ENCODE data around the gene ZNF236. TPM values are rescaled to one million over a fixed set of nuclear protein-coding genes. Genes with fewer than 3 reads are reported as not detected.

ZNF236 gene
- total RNA-seq, 1 donor: 11.6 TPM

DNA sequence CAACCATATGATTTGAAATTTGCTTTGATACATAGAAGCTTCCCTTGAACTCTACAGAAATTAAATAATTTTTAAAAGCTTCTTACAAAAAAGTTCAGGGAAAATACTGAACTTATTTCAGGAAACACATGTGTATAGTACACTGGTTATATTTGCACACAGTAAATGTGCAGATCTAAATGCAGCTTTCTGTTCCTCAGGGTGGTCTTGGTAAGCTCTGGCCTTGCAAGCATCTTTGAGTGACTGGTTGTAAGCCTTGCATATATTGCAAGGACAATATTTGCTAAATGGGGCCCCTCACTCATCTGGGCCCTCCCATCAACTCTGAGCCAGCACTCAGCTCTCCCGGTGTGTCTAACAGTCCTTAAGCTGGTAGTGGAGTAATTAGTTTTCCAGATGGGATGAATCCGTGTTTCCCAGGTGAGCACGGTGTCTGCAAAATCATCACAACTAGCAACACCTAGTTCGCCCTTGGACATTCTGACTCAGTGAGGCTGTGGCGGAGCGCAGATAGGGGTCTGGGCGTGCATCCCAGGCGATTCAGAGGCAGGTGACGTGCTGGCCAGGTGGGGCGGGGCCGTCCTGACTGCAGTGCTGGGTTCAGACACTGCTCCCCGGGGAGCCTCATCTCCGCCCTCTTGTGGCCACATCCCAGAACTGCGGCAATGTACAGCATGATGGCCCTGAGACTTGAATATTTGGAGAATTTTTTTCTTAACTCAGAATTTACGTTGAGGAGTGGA lies 160.7 kb downstream of the ZNF236 start:
- Histone ChIP-seq H3K4me1 (ENCODE audit: insufficient read depth, low read length) (peaks cover 3% of the 10 kb centered on the region), H3K4me2 (ENCODE audit: insufficient read depth, low read length) (peak overlapping the region; percentile 76), H2AFZ (ENCODE audit: low read length) (no peak overlapping the region)

GRCh38 chr18:76983613-76984051 lies 161.3 kb downstream of the ZNF236 start:
- no peaks in the 10 kb centered on the region for H3K79me2 ChIP-seq (ENCODE audit: insufficient read depth, low read length)
- H3K27ac ChIP-seq (ENCODE audit: low read depth, low read length): no peak overlapping the region
- H4K20me1 ChIP-seq (ENCODE audit: insufficient read depth, low read length): no peaks in the 10 kb centered on the region
- H3K27me3 ChIP-seq (ENCODE audit: insufficient read depth, low read length): peaks cover 29% of the 10 kb centered on the region
- no peaks in the 10 kb centered on the region for H3K9me3 ChIP-seq (ENCODE audit: low read depth, low read length)
- peaks cover 3% of the 10 kb centered on the region for H3K4me1 ChIP-seq (ENCODE audit: insufficient read depth, low read length)
- DNase-seq (ENCODE audit: insufficient read length, low spot score, missing footprints): no peak
- no peak overlapping the region for H3K4me2 ChIP-seq (ENCODE audit: insufficient read depth, low read length)
- TF ChIP-seq CTCF (IDR thresholded peaks at IDR 0.05; ENCODE audit: extremely low read depth, low read depth, low read length): no peak
- H3K4me3 ChIP-seq (ENCODE audit: insufficient read depth, low read length): no peak overlapping the region
- no peak overlapping the region for H2AFZ ChIP-seq (ENCODE audit: low read length)
- no peaks in the 10 kb centered on the region for H3K36me3 ChIP-seq (ENCODE audit: insufficient read depth, low read length)

More for the DNA sequence above, 160.7 kb downstream of the ZNF236 start:
- Histone ChIP-seq H3K9me3 (ENCODE audit: low read depth, low read length) (no peaks in the 10 kb centered on the region), H3K36me3 (ENCODE audit: insufficient read depth, low read length) (no peaks in the 10 kb centered on the region), H3K79me2 (ENCODE audit: insufficient read depth, low read length) (no peaks in the 10 kb centered on the region), H3K27me3 (ENCODE audit: insufficient read depth, low read length) (peaks cover 26% of the 10 kb centered on the region), H3K4me3 (ENCODE audit: insufficient read depth, low read length) (no peak overlapping the region), H4K20me1 (ENCODE audit: insufficient read depth, low read length) (no peaks in the 10 kb centered on the region), H3K27ac (ENCODE audit: low read depth, low read length) (no peak overlapping the region)
- DNase-seq (ENCODE audit: insufficient read length, low spot score, missing footprints): peak; percentile 96
- TF ChIP-seq CTCF (IDR thresholded peaks at IDR 0.05; ENCODE audit: extremely low read depth, low read depth, low read length): peak; percentile 83

DNA sequence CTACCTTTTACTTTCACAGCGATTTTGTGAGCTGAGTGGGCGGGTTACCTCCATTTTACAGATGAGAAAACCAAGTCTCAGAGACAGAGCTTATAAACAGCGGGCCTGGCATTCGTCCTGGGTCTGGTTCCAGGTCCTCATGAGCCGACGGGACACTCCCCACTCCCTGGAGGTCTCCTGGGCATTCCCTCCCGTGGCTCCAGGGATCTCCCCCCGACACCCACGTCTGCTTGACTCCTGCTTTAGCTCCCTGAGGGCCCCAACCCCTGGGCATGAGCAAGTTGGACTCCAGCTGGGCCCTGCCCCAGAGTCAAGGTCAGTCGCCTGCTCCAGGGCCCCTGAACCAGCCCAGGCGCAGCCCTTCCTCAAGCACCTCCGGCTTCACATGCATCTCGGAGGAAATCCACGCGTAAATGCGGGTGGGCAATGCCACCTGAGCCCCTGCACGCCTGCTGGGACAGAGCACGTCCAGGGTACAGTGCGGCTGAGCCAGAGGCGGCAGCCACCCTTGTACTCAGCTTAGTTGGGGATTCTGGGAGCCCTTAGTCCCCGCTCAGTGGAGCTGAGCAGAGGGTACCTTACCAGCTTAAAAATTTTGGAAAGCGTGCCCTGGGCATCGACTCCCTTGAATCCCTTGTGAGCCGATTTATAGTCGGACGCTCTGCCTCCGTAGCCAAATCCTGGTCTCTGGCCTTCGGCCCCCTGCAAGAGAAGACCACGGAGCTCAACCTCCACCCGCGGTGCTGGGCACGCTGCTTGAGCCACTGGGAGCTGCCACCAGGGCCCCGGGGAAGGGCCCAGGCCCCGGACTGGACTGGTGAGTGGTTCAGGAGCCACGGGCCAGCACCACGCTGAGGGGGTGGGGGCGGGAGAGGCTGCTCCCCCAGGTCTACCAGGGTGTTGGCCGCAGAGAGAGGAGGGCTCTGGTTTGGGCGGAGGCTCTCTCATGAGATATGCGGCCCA lies 162.1 kb downstream of the ZNF236 start:
- Histone ChIP-seq H4K20me1 (ENCODE audit: insufficient read depth, low read length) (no peaks in the 10 kb centered on the region), H3K36me3 (ENCODE audit: insufficient read depth, low read length) (no peaks in the 10 kb centered on the region), H3K9me3 (ENCODE audit: low read depth, low read length) (no peaks in the 10 kb centered on the region), H3K4me2 (ENCODE audit: insufficient read depth, low read length) (no peak overlapping the region), H3K4me3 (ENCODE audit: insufficient read depth, low read length) (no peak overlapping the region), H3K4me1 (ENCODE audit: insufficient read depth, low read length) (peaks cover 3% of the 10 kb centered on the region), H3K27ac (ENCODE audit: low read depth, low read length) (no peak overlapping the region), H3K79me2 (ENCODE audit: insufficient read depth, low read length) (no peaks in the 10 kb centered on the region), H2AFZ (ENCODE audit: low read length) (no peak overlapping the region), H3K27me3 (ENCODE audit: insufficient read depth, low read length) (peaks cover 29% of the 10 kb centered on the region)
- no peak for TF ChIP-seq CTCF (IDR thresholded peaks at IDR 0.05; ENCODE audit: extremely low read depth, low read depth, low read length)
- DNase-seq (ENCODE audit: insufficient read length, low spot score, missing footprints): no peak
